SK-N-SH (cell line): ENCODE measurements around the gene C11orf71.
A peak's percentile ranks its signal among the peaks of the same experiment; 100 is the strongest.

Source experiments
- ELF1 ChIP-seq: IDR thresholded peaks from 2 replicates; pipeline ENCODE4 v1.4.0; 2012
- EP300 ChIP-seq, 2 experiments: IDR thresholded peaks; 2 replicates each; pipeline versions ENCODE4 v1.4.0 to v1.6.1; 2012; ENCODE audit warnings: borderline replicate concordance in 1 of 2, low read depth in 1 of 2, low read length in 1 of 2
- EZH2phosphoT487 ChIP-seq: fragments of 200-600 bp; sonication (generic); IDR thresholded peaks from 2 replicates; pipeline ENCODE4 v1.6.1; 2017; ENCODE audit warnings: low read depth, mixed run types, mild to moderate bottlenecking, antibody characterized with exemption, moderate library complexity, borderline replicate concordance
- JUND ChIP-seq: IDR thresholded peaks from 2 replicates; pipeline ENCODE4 v1.4.0; 2012
- NFIC ChIP-seq: IDR thresholded peaks from 2 replicates; pipeline ENCODE4 v1.4.0; 2012; ENCODE audit warnings: borderline replicate concordance
- POLR2AphosphoS5 ChIP-seq: IDR thresholded peaks from 2 replicates; pipeline ENCODE4 v1.6.1; 2012; ENCODE audit warnings: low read depth, low read length
- SIN3A ChIP-seq: IDR thresholded peaks from 2 replicates; pipeline ENCODE4 v1.6.1; 2012; ENCODE audit warnings: low read depth, mild to moderate bottlenecking, low read length, moderate library complexity, borderline replicate concordance
- TCF12 ChIP-seq: IDR thresholded peaks from 2 replicates; pipeline ENCODE4 v1.4.0; 2012
- TF ChIP-seq, protein P1 (sequence below): fragments of 200-600 bp; sonication (generic); IDR thresholded peaks from 2 replicates; pipeline ENCODE4 v1.6.1; 2017; ENCODE audit warnings: antibody characterized with exemption, mild to moderate bottlenecking, moderate library complexity
- TF ChIP-seq, protein P2 (sequence below): fragments of 150-350 bp; IDR thresholded peaks from 2 replicates; pipeline ENCODE4 v1.6.1; 2017; ENCODE audit warnings: antibody characterized with exemption, low read length, low read depth, borderline replicate concordance
- TF ChIP-seq, protein P3 (sequence below): IDR thresholded peaks from 2 replicates; pipeline ENCODE4 v1.4.0; 2012; ENCODE audit warnings: low read depth, borderline replicate concordance

DNA sequence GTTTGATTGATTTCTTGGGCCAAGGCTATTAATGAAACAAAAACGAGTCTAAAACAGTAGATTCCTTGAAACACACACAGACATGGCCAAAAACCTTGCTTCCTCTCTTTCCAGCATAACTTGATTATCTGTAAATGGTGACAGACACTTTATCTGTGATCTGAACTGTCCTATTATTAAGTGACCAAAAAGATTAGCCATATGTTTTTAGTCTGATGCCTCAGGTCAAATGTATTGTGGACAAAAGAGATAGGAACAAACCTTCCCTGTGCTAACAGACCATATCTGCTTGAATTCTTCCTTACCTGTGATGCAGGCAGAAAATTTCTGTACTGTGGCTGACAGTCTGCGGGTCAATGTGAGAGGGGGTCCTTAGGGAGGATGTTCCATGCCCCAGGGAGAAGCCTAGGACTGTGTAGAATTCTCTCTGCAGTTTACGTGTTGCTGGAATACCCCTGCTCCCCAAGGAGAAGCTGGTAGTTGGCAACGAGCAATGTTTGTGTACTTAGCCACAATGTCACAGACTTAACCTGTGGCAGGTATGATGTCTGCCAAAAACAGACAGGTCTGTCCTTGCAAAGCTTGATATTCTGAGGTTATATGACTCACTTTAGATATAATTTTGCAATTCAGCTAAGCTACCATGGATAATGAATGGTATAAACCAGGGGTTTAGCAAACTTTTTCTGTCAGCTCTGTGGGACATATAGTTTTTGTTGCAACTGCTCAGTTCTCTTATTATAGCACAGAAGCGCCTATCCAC, 31.2 kb downstream of the C11orf71 start:
- TF ChIP-seq JUND (no peak), EP300 (IDR thresholded peaks at IDR 0.05; ENCODE audit: borderline replicate concordance in 1 of 2, low read depth in 1 of 2, low read length in 1 of 2) (peak in 1 of 2 experiments; percentile 84; a peak in 2 of 4 replicates), POLR2AphosphoS5 (no peak), ELF1 (no peak), SIN3A (no peak), TCF12 (no peak), EZH2phosphoT487 (no peak), NFIC (no peak)
- TF ChIP-seq, protein P1, sequence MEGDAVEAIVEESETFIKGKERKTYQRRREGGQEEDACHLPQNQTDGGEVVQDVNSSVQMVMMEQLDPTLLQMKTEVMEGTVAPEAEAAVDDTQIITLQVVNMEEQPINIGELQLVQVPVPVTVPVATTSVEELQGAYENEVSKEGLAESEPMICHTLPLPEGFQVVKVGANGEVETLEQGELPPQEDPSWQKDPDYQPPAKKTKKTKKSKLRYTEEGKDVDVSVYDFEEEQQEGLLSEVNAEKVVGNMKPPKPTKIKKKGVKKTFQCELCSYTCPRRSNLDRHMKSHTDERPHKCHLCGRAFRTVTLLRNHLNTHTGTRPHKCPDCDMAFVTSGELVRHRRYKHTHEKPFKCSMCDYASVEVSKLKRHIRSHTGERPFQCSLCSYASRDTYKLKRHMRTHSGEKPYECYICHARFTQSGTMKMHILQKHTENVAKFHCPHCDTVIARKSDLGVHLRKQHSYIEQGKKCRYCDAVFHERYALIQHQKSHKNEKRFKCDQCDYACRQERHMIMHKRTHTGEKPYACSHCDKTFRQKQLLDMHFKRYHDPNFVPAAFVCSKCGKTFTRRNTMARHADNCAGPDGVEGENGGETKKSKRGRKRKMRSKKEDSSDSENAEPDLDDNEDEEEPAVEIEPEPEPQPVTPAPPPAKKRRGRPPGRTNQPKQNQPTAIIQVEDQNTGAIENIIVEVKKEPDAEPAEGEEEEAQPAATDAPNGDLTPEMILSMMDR: no peak
- TF ChIP-seq, protein P2, sequence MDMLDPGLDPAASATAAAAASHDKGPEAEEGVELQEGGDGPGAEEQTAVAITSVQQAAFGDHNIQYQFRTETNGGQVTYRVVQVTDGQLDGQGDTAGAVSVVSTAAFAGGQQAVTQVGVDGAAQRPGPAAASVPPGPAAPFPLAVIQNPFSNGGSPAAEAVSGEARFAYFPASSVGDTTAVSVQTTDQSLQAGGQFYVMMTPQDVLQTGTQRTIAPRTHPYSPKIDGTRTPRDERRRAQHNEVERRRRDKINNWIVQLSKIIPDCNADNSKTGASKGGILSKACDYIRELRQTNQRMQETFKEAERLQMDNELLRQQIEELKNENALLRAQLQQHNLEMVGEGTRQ: no peak
- TF ChIP-seq, protein P3, sequence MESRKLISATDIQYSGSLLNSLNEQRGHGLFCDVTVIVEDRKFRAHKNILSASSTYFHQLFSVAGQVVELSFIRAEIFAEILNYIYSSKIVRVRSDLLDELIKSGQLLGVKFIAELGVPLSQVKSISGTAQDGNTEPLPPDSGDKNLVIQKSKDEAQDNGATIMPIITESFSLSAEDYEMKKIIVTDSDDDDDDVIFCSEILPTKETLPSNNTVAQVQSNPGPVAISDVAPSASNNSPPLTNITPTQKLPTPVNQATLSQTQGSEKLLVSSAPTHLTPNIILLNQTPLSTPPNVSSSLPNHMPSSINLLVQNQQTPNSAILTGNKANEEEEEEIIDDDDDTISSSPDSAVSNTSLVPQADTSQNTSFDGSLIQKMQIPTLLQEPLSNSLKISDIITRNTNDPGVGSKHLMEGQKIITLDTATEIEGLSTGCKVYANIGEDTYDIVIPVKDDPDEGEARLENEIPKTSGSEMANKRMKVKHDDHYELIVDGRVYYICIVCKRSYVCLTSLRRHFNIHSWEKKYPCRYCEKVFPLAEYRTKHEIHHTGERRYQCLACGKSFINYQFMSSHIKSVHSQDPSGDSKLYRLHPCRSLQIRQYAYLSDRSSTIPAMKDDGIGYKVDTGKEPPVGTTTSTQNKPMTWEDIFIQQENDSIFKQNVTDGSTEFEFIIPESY: no peak
